WTC11 (cell line): ENCODE measurements around the gene FBF1.

Experiments
- CREB1 ChIP-seq: sonication (generic); formaldehyde crosslinking; IDR thresholded peaks from 2 replicates; pipeline ENCODE4 v1.8.0; 2023; ENCODE audit warnings: mild to moderate bottlenecking, missing genetic modification reagents
- CTCF ChIP-seq: fragments of 200-600 bp; IDR thresholded peaks from 2 replicates; pipeline ENCODE4 v1.8.0; 2022; ENCODE audit warnings: antibody characterized with exemption
- E2F5 ChIP-seq: sonication (generic); formaldehyde crosslinking; IDR thresholded peaks from 2 replicates; pipeline ENCODE4 v1.8.1; 2022; ENCODE audit warnings: mild to moderate bottlenecking, moderate library complexity, missing genetic modification reagents
- NR1H2 ChIP-seq: sonication (generic); formaldehyde crosslinking; IDR thresholded peaks from 2 replicates; pipeline ENCODE4 v1.9.0; 2021; ENCODE audit warnings: mild to moderate bottlenecking, moderate library complexity, missing genetic modification reagents
- NR3C1 ChIP-seq: sonication (generic); formaldehyde crosslinking; conservative IDR thresholded peaks from 2 replicates; pipeline ENCODE4 v1.8.1; 2023; ENCODE audit warnings: low read depth, mild to moderate bottlenecking, missing genetic modification reagents
- TCF7 ChIP-seq: sonication (generic); formaldehyde crosslinking; IDR thresholded peaks from 2 replicates; pipeline ENCODE4 v1.8.0; 2022; ENCODE audit warnings: mild to moderate bottlenecking, low read depth, missing genetic modification reagents, moderate library complexity
- ZNF232 ChIP-seq: sonication (generic); formaldehyde crosslinking; IDR thresholded peaks from 2 replicates; pipeline ENCODE4 v1.8.0; 2022; ENCODE audit warnings: mild to moderate bottlenecking, missing genetic modification reagents
- TF ChIP-seq, protein P1 (sequence below): sonication (generic); formaldehyde crosslinking; IDR thresholded peaks from 2 replicates; pipeline ENCODE4 v1.8.1; 2022; ENCODE audit warnings: missing genetic modification reagents, borderline replicate concordance

- TF ChIP-seq TCF7 = no peak
- TF ChIP-seq CTCF = no peak
- TF ChIP-seq NR3C1 (CRISPR knock-in tag) = no peak
- TF ChIP-seq E2F5 (CRISPR knock-in tag) = no peak
- no peak for TF ChIP-seq CREB1
- TF ChIP-seq, protein P1, sequence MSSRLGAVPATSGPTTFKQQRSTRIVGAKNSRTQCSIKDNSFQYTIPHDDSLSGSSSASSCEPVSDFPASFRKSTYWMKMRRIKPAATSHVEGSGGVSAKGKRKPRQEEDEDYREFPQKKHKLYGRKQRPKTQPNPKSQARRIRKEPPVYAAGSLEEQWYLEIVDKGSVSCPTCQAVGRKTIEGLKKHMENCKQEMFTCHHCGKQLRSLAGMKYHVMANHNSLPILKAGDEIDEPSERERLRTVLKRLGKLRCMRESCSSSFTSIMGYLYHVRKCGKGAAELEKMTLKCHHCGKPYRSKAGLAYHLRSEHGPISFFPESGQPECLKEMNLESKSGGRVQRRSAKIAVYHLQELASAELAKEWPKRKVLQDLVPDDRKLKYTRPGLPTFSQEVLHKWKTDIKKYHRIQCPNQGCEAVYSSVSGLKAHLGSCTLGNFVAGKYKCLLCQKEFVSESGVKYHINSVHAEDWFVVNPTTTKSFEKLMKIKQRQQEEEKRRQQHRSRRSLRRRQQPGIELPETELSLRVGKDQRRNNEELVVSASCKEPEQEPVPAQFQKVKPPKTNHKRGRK = no peak
- no peak for TF ChIP-seq NR1H2 (CRISPR knock-in tag)
- no peak for TF ChIP-seq ZNF232 (CRISPR knock-in tag)
Observed at GRCh38 chr17:75875182-75875939, 65.5 kb downstream of the FBF1 start.
